ENCODE results near the gene NLRP11.

Gene NLRP11

DNA sequence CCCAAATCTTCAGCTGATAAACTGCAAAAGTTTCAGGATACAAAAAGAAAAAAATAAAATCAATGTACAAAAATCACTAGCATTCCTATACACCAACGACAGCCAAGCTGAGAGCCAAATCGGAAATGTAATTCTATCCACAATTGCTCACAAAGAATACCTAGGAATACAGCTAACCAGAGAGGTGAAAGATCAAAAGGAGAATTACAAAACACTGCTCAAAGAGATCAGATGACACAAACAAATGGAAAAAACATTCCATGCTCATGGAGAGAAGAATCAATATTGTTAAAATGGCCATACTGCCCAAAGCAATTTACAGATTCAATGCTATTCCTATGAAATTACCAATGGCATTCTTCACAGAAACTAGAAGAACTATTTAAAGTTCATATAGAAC lies 29.5 kb downstream of the NLRP11 start:
- H3K4me2 ChIP-seq = no peak overlapping the region
- H3K27ac ChIP-seq = no peak overlapping the region
- peaks cover 3% of the 10 kb centered on the region for H3K4me1 ChIP-seq (ENCODE audit: low read depth, poor library complexity, severe bottlenecking)
- H3K36me3 ChIP-seq (ENCODE audit: insufficient read depth) = no peaks in the 10 kb centered on the region
- H3K27me3 ChIP-seq (ENCODE audit: insufficient read depth, low read depth) = no peaks in the 10 kb centered on the region
- H3K4me3 ChIP-seq (IDR thresholded peaks at IDR 0.05; ENCODE audit: insufficient read depth, low read depth, low read length) = no peak overlapping the region
- no peaks in the 10 kb centered on the region for H4K20me1 ChIP-seq (ENCODE audit: insufficient read depth)
- H2AFZ ChIP-seq (ENCODE audit: low read depth) = no peak overlapping the region
- H3K9ac ChIP-seq = no peak overlapping the region
- H3K79me2 ChIP-seq (ENCODE audit: insufficient read depth, low read depth) = no peaks in the 10 kb centered on the region
- TF ChIP-seq, protein P1, sequence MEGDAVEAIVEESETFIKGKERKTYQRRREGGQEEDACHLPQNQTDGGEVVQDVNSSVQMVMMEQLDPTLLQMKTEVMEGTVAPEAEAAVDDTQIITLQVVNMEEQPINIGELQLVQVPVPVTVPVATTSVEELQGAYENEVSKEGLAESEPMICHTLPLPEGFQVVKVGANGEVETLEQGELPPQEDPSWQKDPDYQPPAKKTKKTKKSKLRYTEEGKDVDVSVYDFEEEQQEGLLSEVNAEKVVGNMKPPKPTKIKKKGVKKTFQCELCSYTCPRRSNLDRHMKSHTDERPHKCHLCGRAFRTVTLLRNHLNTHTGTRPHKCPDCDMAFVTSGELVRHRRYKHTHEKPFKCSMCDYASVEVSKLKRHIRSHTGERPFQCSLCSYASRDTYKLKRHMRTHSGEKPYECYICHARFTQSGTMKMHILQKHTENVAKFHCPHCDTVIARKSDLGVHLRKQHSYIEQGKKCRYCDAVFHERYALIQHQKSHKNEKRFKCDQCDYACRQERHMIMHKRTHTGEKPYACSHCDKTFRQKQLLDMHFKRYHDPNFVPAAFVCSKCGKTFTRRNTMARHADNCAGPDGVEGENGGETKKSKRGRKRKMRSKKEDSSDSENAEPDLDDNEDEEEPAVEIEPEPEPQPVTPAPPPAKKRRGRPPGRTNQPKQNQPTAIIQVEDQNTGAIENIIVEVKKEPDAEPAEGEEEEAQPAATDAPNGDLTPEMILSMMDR (conservative IDR thresholded peaks at IDR 0.05; ENCODE audit: low read depth, low read length) = no peak

DNA sequence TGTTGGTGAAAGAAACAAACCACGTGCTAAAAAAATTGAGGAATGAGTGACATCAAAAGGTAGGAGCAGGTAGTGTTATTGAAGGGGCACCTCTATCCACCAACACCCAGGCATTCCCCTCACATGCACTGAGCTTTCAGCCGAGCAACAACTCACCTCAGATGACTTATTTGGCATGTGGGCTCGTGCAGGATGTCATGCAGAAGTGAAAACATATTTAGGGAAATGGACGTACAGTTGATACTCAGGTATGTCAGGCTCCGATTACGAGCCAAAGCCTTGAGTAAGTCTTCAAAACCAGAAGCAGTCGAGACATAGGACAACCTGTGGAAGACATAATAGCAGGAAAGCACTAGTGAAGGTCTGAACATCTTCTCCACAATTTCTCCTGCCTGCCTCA lies 30.4 kb downstream of the NLRP11 start:
- TF ChIP-seq, protein P1 (conservative IDR thresholded peaks at IDR 0.05; ENCODE audit: low read depth, low read length) = no peak
- H3K79me2 ChIP-seq (ENCODE audit: insufficient read depth, low read depth) = no peaks in the 10 kb centered on the region
- H3K9ac ChIP-seq = no peak overlapping the region
- no peak overlapping the region for H3K4me3 ChIP-seq (IDR thresholded peaks at IDR 0.05; ENCODE audit: insufficient read depth, low read depth, low read length)
- H3K27ac ChIP-seq = no peak overlapping the region
- H3K36me3 ChIP-seq (ENCODE audit: insufficient read depth) = no peaks in the 10 kb centered on the region
- peaks cover 3% of the 10 kb centered on the region for H3K4me1 ChIP-seq (ENCODE audit: low read depth, poor library complexity, severe bottlenecking)
- H4K20me1 ChIP-seq (ENCODE audit: insufficient read depth) = no peaks in the 10 kb centered on the region
- no peaks in the 10 kb centered on the region for H3K27me3 ChIP-seq (ENCODE audit: insufficient read depth, low read depth)
- H2AFZ ChIP-seq (ENCODE audit: low read depth) = no peak overlapping the region
- no peak overlapping the region for H3K4me2 ChIP-seq

DNA sequence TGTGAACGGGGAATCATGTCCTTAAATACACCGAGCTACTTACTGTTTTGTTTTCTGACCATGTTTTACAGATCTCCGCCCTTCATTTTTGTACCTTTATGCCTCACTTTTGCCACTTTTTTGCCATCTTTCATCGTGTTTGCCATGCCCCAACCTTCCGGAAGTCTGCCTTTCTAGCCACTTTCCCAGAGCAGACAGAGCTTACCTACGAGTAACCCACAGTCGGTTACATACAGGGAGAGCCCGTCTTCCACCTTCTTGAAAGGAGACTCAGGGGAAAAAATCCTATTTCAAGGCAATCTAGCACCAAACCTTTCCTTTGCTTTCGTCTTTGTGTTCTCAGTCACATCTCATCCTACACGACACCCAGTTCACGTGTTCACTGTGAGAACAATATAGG lies 36.8 kb downstream of the NLRP11 start:
- Histone ChIP-seq H3K27ac (no peak overlapping the region), H3K79me2 (ENCODE audit: insufficient read depth, low read depth) (no peaks in the 10 kb centered on the region), H3K36me3 (ENCODE audit: insufficient read depth) (no peaks in the 10 kb centered on the region), H3K4me3 (IDR thresholded peaks at IDR 0.05; ENCODE audit: insufficient read depth, low read depth, low read length) (no peak overlapping the region), H3K9ac (no peak overlapping the region), H3K4me1 (ENCODE audit: low read depth, poor library complexity, severe bottlenecking) (no peaks in the 10 kb centered on the region), H4K20me1 (ENCODE audit: insufficient read depth) (no peaks in the 10 kb centered on the region), H3K4me2 (no peak overlapping the region), H3K27me3 (ENCODE audit: insufficient read depth, low read depth) (no peaks in the 10 kb centered on the region), H2AFZ (ENCODE audit: low read depth) (no peak overlapping the region)
- TF ChIP-seq, protein P1 (conservative IDR thresholded peaks at IDR 0.05; ENCODE audit: low read depth, low read length) = no peak

DNA sequence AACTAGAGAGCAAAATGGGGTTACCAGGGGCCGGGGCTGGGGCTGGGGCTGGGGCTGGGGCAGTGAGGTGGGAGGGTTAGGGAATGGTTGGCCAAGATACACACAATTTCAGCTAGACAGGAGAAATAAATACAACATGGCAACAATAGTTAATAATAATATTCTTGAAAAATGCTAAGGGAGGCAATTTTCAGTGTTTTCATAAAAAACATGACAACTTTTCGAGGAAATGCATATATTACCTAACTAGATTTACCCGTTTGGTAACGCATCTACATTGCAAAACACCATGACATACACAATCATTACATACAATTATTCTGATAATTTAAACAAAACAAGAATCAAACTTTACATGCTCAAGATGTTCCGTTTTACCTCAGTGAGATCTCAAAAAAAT lies 50.7 kb downstream of the NLRP11 start:
- no peaks in the 10 kb centered on the region for H4K20me1 ChIP-seq (ENCODE audit: insufficient read depth)
- no peak overlapping the region for H2AFZ ChIP-seq (ENCODE audit: low read depth)
- H3K4me1 ChIP-seq (ENCODE audit: low read depth, poor library complexity, severe bottlenecking) = no peaks in the 10 kb centered on the region
- H3K4me3 ChIP-seq (IDR thresholded peaks at IDR 0.05; ENCODE audit: insufficient read depth, low read depth, low read length) = no peak overlapping the region
- H3K27me3 ChIP-seq (ENCODE audit: insufficient read depth, low read depth) = no peaks in the 10 kb centered on the region
- TF ChIP-seq, protein P1 (conservative IDR thresholded peaks at IDR 0.05; ENCODE audit: low read depth, low read length) = no peak
- H3K36me3 ChIP-seq (ENCODE audit: insufficient read depth) = no peaks in the 10 kb centered on the region
- H3K9ac ChIP-seq = no peak overlapping the region
- H3K79me2 ChIP-seq (ENCODE audit: insufficient read depth, low read depth) = no peaks in the 10 kb centered on the region
- no peak overlapping the region for H3K27ac ChIP-seq
- H3K4me2 ChIP-seq = no peak overlapping the region

Data from KMS-11 (cell line).